Endodermal cell (in vitro differentiated cells): ENCODE data around the gene KASH5. TPM values are rescaled to one million over a fixed set of nuclear protein-coding genes. Genes with fewer than 3 reads are reported as not detected.

Source experiments
- DNase-seq: peaks from one replicate; pipeline ENCODE4 v3.0.0-alpha.2; 2017
- H3K27ac ChIP-seq: 2 replicates; pipeline ENCODE4 v1.5.1; 2013; ENCODE audit warnings: mild to moderate bottlenecking, low read depth, low read length, moderate library complexity
- H3K27me3 ChIP-seq: 2 replicates; pipeline ENCODE4 v1.6.1; 2013; ENCODE audit warnings: mild to moderate bottlenecking, low read length, moderate library complexity; ENCODE audit not compliant: insufficient read depth, control insufficient read depth, poor library complexity, severe bottlenecking
- H3K36me3 ChIP-seq: 2 replicates; pipeline ENCODE4 v1.7.0; 2013; ENCODE audit warnings: mild to moderate bottlenecking, low read length, moderate library complexity; ENCODE audit not compliant: control insufficient read depth, insufficient read depth
- H3K4me1 ChIP-seq: one replicate; pipeline ENCODE4 v1.7.0; 2013; ENCODE audit warnings: low read length; ENCODE audit not compliant: control insufficient read depth, insufficient read depth
- H3K4me3 ChIP-seq: 2 replicates; pipeline ENCODE4 v1.5.1; 2013; ENCODE audit warnings: mild to moderate bottlenecking, low read length, moderate library complexity
- H3K9ac ChIP-seq: 2 replicates; pipeline ENCODE4 v1.6.1; 2013; ENCODE audit warnings: mild to moderate bottlenecking, low read length, moderate library complexity; ENCODE audit not compliant: poor library complexity, severe bottlenecking; ENCODE audit errors: extremely low read depth
- H3K9me3 ChIP-seq: 2 replicates; pipeline ENCODE4 v1.6.1; 2013; ENCODE audit warnings: mild to moderate bottlenecking, low read length, moderate library complexity; ENCODE audit not compliant: control insufficient read depth
- H3K27ac Mint-ChIP-seq: 2 replicates; pipeline ENCODE4 v1.8.0; 2020; ENCODE audit warnings: mixed read lengths
- H3K27me3 Mint-ChIP-seq: 2 replicates; pipeline ENCODE4 v1.8.0; 2021; ENCODE audit warnings: mild to moderate bottlenecking, mixed read lengths; ENCODE audit not compliant: insufficient read depth
- H3K36me3 Mint-ChIP-seq: 2 replicates; pipeline ENCODE4 v1.8.0; 2020; ENCODE audit warnings: low read depth, mixed read lengths
- H3K4me1 Mint-ChIP-seq: 2 replicates; pipeline ENCODE4 v1.8.0; 2020; ENCODE audit warnings: mixed read lengths
- H3K4me3 Mint-ChIP-seq: 2 replicates; pipeline ENCODE4 v1.8.0; 2020; ENCODE audit warnings: mild to moderate bottlenecking, moderate library complexity, mixed read lengths
- H3K9me3 Mint-ChIP-seq: 2 replicates; pipeline ENCODE4 v1.8.0; 2020; ENCODE audit warnings: mild to moderate bottlenecking, mixed read lengths
- CTCF ChIP-seq: fragments of 200-600 bp; sonication (generic); conservative IDR thresholded peaks from 2 replicates; pipeline ENCODE4 v1.5.0; 2021; ENCODE audit warnings: antibody characterized with exemption, mild to moderate bottlenecking
- whole genome bisulfite sequencing, 2 experiments: methylation state at CpG; one replicate each; pipeline versions ENCODE4 v1.1.5 to v1.1.7; 2013; ENCODE audit warnings: missing lambda C conversion rate in 2 of 2, mixed read lengths in 1 of 2; ENCODE audit not compliant: insufficient coverage in 1 of 2, insufficient read length in 1 of 2; 5-methylcytosine and 5-hydroxymethylcytosine counted together
- total RNA-seq, 2 donors: library from RNA; stranded (reverse); fragmentation: NEBNext Ultra II Directional in 1 of 2; extraction: Animal tissue kit (Norgen Biotek cat#: 25700) in 1 of 2; gene quantifications; 2 replicates in 1 of 2; 3 replicates in 1 of 2; pipeline ENCODE4 v1.2.1, GENCODE V29; 2021

KASH5 gene
- total RNA-seq, 2 donors from 2014 or later: 0.13 TPM; not detected in 1

- Histone ChIP-seq H3K4me1 (no peaks in the 10 kb centered on the region), H3K9ac (no peak overlapping the region), H3K27me3 (no peaks in the 10 kb centered on the region), H3K9me3 (no peaks in the 10 kb centered on the region), H3K36me3 (peaks cover 26% of the 10 kb centered on the region), H3K27ac (no peak overlapping the region), H3K4me3 (no peak overlapping the region)
- no peak for DNase-seq
- no peak overlapping the region for H3K4me3 Mint-ChIP-seq
- H3K9me3 Mint-ChIP-seq: peaks cover 1% of the 10 kb centered on the region
- H3K4me1 Mint-ChIP-seq: peaks cover 3% of the 10 kb centered on the region
- 95 to 100% methylated on average over 5 of the region's 5 CpGs for WGBS, 2 experiments
- H3K27ac Mint-ChIP-seq: no peak overlapping the region
- peaks cover 33% of the 10 kb centered on the region for H3K36me3 Mint-ChIP-seq
- no peaks in the 10 kb centered on the region for H3K27me3 Mint-ChIP-seq
- TF ChIP-seq CTCF: no peak
Measured at GRCh38 chr19:49455773-49456172, 67.7 kb downstream of the KASH5 start.

- Mint-ChIP-seq H3K9me3 (peaks cover 1% of the 10 kb centered on the region), H3K4me1 (peaks cover 3% of the 10 kb centered on the region), H3K4me3 (no peak overlapping the region), H3K36me3 (peaks cover 33% of the 10 kb centered on the region), H3K27ac (no peak overlapping the region), H3K27me3 (no peaks in the 10 kb centered on the region)
- no peak for TF ChIP-seq CTCF
- H3K4me1 ChIP-seq: no peaks in the 10 kb centered on the region
- H3K36me3 ChIP-seq: peaks cover 27% of the 10 kb centered on the region
- H3K27me3 ChIP-seq: no peaks in the 10 kb centered on the region
- H3K9ac ChIP-seq: no peak overlapping the region
- no peak overlapping the region for H3K4me3 ChIP-seq
- no peak overlapping the region for H3K27ac ChIP-seq
- DNase-seq: no peak
- WGBS, 2 experiments: 97 to 100% methylated on average over 3 to 5 of the region's 5 CpGs
- H3K9me3 ChIP-seq: no peaks in the 10 kb centered on the region
Measured at GRCh38 chr19:49456326-49456725, 68.3 kb downstream of the KASH5 start.

GRCh38 chr19:49458567-49458903 lies 70.5 kb downstream of the KASH5 start:
- H3K4me3 Mint-ChIP-seq: no peak overlapping the region
- Histone ChIP-seq H3K36me3 (peaks cover 27% of the 10 kb centered on the region), H3K27ac (no peak overlapping the region), H3K9ac (no peak overlapping the region), H3K9me3 (no peaks in the 10 kb centered on the region), H3K4me3 (no peak overlapping the region), H3K27me3 (no peaks in the 10 kb centered on the region), H3K4me1 (no peaks in the 10 kb centered on the region)
- H3K27ac Mint-ChIP-seq: no peak overlapping the region
- 92 to 98% methylated on average over 2 to 5 of the region's 5 CpGs for WGBS, 2 experiments
- peaks cover 3% of the 10 kb centered on the region for H3K4me1 Mint-ChIP-seq
- H3K36me3 Mint-ChIP-seq: peaks cover 35% of the 10 kb centered on the region
- H3K9me3 Mint-ChIP-seq: no peaks in the 10 kb centered on the region
- TF ChIP-seq CTCF: no peak
- DNase-seq: no peak
- H3K27me3 Mint-ChIP-seq: no peaks in the 10 kb centered on the region
